GM19395 (cell line): Measurements from ENCODE around the gene NRGN.

Experiments
- ATAC-seq: cut with Tn5 transposase; IDR thresholded peaks from one replicate; pipeline ENCODE4 v1.9.1; 2021; ENCODE audit warnings: mild to moderate bottlenecking, moderate library complexity; ENCODE audit not compliant: unreplicated experiment

Gene NRGN

DNA sequence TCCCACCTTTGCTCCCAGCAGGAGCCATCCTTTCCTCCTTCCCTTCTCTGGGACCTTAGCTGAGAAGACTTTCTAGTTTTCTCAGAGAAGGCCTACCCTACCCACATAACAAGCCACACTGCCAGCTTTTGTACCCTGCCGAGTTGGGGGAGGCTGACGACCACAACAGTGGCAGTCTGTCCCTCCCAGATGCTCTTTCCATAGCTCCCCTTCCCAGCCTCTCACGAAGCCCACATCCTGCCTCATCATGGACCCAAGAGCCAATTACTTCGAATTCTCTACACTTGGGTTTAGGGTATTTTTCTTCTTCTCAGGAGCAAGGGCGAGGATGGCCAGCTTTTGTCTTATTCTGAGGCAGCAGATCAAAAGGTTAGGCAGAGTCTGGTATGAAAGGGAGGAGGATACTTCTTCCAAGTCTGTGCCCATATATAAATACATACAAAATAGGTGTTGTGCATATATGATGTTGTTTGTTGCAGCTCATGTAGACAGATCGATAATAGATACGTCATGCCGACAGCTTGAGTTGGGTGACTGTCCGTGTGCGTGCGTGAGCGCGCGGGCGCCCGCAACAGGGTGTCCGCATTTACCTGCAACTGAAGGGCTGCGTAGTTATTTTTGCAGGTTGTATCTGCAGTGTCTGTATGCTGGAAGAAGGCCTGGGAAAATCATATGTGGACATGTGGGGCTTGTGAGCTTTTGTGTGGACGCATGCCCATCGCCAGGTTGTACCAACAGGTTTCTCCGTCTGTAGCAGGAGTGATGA lies 846 bp upstream of the NRGN start:
- no peak for ATAC-seq

DNA sequence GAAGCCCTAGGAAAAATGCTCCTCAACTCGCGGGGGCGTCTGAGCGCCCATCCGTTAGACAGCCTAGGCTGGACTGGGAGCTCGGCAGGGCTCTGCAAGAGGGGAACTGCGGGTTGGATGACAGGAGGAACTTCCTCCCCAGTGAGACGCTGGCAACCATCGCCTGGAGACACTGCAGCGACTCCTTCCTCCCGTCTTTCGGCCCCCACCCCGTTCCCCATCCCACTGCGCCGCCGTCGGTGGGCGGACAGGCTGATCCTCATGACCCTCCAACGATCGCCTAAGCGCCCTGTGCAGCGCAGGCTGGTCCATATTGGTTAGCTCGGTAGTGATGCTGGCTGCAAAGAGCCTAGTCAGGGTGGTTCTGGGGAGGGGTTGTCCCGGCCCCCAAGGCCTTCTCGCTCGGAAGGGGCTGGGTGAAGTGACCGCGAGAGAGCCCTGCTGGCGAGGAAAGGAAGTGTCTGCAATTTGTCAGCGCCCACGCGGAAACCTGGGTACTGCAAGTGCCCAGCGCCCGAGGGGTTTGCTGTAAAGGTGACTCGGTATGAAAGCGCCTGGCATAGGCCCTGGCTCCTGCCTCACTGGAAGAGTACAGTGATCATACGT lies 638 bp downstream of the NRGN start:
- ATAC-seq, result peak; percentile 53

DNA sequence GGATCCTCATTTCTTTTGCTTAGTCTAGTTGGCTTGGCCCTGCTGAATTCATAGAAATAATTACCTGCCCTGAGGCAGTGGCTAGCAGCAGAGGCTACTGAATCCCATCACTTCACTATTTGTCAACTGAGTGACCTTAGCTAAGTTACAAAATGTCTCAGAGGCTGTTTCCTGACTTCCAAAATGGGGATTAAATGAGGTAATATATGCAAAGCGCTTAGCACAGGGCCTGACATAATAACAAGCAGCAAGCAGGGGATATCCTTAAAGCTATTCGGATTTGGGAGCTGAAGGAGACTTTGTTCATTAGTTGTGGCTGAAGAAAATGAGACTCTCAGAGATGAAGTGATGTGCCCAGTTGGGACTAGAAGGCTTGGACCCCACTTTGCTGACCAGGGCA lies 2.8 kb downstream of the NRGN start:
- ATAC-seq, result no peak

DNA sequence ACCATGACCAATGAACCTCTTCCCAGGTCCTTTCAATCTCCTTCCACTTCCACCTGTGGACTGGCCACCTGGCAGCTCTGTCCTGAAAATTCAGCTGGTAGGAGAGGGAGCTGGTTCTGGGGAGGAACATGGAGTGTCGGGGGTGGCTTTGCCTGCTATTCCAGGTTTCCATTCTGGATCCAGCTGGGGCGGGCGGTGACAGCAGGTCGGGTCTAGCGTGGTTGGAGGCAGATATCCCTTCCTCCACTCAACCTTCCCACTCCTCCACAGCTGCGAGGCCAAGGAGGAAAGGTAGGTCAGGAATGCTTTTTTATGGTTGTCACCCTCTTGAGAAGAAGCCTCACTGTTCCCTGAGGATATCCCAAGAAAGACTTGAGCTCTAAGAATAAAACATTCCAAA lies 3.3 kb downstream of the NRGN start:
- no peak for ATAC-seq

DNA sequence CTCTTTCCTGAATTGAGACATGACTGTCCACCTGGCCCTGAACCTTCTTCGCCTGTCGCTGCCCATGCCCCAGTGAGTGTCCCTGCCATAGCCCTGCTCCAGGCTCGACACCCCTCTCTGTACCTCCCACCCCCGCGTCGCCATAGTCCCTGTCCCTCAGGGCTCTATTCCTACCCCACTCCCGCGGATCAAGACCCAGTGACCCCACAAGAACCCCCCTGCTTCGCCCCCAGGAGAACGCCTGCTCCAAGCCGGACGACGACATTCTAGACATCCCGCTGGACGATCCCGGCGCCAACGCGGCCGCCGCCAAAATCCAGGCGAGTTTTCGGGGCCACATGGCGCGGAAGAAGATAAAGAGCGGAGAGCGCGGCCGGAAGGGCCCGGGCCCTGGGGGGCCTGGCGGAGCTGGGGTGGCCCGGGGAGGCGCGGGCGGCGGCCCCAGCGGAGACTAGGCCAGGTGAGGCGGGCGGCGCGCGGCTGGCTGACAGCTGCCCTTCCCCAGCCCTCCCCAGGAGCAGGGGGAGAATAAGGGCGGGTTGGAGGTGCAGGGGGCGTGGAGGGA lies 5.6 kb downstream of the NRGN start:
- ATAC-seq, result no peak

DNA sequence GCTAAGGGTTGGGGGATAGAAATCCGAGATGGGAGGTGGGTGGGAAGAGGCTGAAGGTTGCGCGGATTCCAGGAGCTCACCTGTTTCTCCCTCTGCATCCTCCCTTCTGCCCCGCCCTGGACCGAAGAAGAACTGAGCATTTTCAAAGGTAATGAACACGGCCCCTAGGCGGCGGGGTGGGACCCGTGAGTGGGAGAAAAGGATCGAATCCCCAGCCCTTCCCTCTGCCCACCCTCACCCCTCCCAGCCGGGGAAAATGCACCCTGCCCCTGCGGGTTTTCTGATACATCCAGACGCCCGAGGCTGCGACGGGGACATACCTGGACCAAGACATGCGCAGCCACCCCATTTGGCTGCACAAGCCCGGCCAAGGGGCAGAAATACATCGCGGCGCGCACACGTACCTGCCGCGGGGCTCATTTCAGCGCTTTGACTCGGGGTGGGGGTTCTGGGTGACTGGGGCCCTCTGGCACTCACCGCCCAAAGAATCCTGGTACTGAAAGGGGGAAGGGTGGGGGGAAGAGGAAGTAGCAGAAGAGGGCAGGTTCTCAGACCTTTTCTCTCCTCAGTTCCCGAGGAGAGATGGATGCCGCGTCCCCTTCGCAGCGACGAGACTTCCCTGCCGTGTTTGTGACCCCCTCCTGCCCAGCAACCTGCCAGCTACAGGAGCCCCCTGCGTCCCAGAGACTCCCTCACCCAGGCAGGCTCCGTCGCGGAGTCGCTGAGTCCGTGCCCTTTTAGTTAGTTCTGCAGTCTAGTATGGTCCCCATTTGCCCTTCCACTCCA lies 6.3 kb downstream of the NRGN start:
- ATAC-seq, result peak; percentile 27

DNA sequence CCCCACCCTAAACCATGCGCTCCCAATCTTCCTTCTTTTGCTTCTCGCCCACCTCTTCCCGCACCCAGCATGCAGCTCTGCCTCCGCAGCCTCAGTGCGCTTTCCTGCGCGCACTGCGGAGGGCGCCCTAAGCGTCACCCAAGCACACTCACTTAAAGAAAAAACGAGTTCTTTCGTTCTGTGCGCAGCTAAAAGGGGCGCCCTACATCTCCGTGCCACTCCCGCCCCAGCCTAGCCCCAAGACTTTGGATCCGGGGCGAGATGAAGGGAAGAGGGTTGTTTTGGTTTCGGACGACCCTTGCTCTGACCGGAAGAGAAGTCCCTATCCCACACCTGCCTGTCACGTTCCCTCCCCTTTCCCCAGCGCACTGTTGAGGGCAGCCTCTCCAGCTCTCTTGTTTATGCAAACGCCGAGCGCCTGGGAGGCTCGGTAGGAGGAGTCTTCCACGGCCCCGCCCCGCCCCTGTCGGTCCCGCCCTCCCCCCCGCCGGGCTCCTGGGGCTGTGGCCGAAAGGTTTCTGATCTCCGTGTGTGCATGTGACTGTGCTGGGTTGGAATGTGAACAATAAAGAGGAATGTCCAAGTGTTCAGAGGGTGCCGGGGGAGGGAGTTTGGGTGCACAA lies 7.0 kb downstream of the NRGN start:
- ATAC-seq, result peak; percentile 92

DNA sequence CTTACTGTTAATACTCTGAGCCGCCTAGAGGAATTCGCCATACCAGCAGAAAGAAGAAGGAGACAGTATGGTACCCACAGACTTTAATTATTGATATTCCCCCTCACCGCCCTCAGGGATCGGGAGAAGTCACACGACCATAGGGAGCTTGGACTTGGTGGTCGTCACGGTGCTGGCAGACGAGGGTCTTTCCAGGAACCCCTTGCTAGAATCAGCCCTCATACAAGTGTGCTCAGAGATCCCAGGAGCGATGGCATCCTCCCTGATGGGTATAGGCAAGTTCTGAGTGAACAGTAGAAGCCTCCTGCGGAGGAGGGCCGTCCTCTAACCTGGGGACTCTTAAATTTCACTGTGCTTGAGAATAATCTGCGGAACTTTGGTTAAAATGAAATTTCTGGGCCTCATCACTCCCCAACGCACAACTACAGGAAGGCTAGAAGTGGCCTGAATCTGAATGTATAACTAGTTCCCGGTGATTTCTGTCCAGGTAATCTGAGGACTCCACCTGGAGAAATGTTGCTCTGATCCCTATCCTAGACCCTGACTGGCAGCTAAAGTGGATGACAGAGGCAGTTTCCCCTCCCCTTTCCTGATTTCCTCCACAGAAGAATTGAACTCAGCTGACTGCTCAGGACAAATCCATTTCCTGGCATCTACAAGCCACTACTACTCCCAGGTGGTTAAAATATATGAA lies 7.8 kb downstream of the NRGN start:
- no peak for ATAC-seq

DNA sequence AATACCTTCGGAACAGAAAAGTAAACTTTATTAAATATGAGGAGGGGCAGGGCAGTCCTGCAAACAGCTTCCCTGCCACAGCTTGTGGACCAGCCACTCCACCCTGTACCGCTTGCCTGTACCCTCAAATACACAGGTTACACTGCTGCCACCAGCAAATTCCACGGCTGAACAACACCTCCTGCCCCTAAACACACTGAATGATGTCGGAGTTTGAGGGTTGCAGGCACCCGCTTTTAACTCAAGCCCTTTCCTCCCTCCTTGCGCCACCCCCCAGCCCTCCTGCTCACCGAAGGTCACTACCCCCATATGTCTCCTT lies 8.3 kb downstream of the NRGN start:
- no peak for ATAC-seq

DNA sequence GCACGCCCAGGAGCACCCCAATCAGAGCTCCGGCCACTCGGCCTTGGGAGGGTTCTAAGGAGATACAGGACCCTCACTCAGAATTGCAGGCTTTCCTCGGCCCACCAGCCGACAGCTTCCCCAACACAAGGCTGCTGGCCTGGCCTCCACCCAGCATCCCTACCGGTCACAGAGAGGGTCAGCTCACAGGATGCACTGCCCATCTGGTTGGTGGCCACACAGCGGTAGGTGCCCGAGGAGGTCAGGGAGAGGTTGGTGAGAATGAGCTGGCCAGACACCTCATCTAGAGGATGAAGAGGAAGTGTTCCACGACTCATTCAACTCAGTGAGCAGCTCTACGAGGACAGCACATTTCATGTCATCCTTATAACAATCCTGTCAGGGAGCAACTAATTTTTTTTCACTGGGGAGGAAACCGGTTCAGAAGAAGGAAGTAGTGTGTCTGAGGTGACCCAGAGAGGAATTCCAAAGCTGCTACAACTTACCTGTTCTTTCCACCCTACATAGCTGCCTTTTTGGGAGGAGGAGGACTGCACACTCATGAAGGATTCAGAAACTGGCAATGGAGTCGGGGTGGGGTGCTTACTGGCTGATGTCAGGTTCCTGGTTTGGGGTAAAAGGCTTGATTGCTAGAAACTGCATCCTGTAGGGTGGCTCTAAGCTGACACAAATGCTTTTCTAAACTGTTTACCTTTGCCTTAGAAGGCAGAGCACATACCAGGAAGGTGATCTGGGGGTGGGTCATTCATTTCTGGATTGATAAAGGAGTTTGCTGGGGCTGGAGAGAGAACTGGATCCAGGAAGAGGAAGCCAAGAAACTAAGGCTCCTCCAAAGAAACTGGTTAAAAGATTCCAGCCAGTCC lies 9.0 kb downstream of the NRGN start:
- ATAC-seq, result no peak

DNA sequence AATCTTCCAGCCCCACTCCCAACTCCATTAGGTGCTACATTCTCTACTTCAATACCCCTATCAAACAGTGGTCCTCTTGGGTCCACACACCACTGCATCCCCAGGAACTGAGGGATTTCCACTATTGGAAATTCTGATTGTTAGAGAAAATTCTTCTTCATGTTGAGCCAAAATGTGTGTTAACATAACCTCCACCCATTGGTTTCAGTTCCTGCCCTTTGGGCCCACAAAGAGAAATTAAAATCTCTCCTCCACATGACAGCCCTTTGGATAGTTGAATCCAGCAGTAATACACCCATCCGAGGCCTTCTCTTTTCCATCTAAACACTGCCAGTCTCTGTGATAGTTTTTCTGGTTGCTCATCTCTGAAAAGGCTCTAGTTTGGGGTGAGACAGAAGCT lies 10.2 kb downstream of the NRGN start:
- no peak for ATAC-seq

DNA sequence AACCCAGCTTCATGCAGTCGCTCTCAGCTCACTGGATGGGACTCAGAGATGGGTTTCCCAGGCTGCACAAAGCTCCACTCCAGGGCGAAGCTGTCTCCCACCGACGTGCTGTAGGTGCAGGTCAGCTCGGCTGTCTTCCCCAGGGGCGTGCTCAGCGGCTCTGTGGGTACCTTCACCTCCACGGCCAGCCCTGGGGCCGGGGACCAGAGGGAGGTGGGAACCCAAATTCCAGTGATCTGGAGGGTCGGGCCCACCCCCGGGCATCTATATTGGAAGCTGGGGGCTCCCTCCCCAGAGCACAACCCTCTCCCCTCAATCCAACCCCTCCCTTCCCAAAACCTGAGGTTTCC lies 11.6 kb downstream of the NRGN start:
- no peak for ATAC-seq

DNA sequence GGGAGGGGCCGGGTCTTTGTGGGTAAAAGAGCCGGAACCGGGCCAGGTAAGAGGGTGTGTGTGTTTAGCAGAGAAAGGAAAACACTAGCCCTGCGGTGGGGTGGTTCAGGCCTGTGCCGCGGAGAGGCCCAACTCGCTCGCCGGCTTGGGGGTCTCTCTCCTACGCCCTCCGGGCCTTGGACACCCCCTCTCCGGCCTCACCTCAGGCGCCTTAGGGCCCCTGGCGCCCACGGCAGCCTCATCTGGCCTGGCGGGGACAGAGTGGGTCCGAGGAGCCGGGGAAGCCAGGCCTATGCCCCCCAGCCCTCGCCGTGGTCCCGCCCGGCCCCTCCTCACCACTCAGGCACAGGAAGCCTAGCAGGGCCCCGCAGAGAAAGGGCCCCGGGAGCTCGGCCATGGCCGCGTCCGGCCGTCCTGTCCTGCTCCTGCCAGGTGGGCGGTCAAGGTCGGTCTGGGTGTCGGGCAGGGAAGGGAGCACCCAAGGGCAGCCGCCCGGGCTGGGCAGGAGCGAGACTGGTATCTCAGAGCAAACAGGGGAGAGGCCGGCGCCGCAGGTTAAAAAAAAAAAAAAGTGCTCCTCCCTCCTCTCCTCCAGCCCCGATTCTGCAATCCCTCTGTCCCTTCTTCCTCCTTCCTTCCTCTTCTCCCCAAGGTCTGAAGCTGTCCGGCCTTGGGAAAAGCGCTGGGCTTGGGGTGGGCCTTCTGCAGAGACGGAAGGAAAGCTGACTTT lies 12.2 kb downstream of the NRGN start, which contains the start of gene VSIG2:
Gene VSIG2, minus strand, starts transcription at position 515 of the 730 bp plus-strand sequence. Its CDS starts 118 bp downstream, at position 397.
- ATAC-seq, result no peak

DNA sequence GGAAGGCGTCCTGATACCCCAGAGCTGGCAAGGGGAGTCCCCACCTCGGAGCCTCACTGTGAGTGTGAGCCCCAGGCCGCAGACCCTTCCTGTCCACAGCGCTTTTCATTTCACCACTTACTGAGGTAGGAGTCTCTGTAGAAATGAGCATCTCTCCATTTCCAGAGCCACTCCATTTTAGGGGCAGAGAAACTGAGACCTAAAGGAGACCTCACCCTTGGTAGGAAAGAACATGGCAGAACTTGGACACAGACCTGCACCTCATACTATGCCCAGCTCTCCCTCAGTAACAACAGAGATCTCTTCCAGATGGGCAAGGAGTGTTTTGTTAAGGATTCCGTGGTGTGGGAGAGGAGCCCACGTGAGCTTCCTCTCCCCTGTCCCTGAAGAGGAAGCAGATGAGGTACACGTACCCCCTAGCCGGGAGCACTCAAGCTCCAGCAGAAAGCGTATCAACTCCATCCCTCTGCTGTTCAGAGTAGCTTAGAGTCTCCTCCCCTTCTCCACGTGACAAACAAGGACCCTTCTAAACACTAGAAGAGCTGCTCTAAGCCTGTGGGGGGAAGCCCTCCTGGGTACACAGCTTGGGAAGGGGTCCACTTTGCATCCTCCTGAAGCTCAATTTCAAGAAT lies 12.8 kb downstream of the NRGN start:
- no peak for ATAC-seq

DNA sequence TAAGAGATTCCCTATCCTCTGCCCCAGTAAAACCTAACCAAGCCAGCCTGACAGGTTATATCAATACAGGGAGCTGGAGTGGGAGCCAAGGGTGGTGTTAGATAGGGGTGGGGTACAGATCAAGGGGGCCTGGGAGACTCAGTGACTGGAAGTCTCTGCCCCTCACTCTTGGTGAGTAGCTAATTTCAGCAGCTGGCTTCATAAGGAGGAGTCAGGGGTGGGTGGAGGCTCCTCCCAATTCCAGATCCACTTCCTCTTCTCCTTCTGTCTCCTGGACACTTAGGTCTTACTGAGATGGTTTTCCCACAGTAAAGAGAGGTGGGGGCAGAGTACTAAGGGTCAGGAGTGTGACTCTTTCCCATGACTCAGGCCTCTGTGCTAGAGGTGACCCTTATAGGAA lies 13.5 kb downstream of the NRGN start:
- no peak for ATAC-seq

DNA sequence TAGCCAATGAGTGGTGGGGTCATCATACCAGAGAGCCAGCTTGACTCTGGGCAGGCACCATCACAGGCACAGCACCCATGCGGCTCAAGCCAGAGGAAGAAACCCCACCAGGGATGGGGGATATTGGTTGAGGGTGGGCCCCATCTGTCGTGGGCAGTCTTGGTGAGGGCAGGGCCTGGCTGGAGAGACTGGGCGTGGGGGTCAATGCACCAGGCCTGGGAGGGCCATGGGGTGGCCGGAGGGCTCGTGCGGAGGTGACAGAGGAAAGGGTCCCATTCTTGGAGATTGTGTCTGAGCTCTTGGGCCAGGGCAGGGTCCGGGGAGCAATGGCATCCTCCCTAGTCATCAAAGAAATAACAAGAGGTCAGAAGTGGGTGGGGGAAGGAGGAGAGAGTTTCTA lies 13.9 kb downstream of the NRGN start:
- ATAC-seq, result no peak

DNA sequence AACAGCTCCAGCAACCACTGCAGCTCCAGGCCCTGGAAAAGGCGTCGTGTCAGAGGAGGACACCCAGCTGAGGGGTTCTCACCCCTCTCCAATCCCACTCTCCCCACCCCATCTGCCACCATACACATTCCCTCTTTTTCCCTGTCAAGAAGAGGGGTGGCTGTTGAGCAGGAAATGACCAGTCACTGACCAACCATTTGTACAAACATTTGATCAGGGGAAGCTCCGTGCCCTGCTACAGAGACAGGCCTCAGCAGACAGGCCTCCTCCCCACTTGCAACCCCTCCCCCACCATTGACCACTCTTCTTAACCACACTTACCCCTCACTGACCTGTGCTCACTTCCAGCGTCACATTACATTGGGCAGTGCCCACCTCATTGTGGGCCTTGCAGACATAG lies 14.6 kb downstream of the NRGN start:
- no peak for ATAC-seq

DNA sequence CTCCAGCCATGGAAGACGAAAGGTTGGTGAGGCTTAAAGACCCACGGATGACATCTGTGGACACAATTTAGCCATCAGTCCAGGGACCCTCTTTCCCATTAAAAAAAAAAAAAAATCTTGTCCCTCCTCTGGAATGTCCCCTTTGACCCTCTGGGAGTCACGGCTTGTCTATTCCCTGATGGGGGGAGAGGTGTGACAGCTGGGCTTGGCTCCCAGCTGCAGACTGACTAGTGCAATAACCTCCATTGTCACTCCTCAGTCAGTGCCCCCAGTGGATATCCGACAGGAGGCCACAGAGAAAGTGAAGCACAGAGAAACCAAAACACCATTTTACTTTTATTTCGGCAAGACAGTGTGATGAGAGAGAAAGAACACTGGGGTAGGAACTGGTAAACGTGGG lies 15.0 kb downstream of the NRGN start:
- ATAC-seq, result no peak
